ENCODE results near the gene MAML3. TPM values are rescaled to one million over a fixed set of nuclear protein-coding genes. Genes with fewer than 3 reads are reported as not detected.

The MAML3 gene
- total RNA-seq, 5 donors from 2014 or later (not counting 1 experiment from before 2014, with no cell fraction given): 2.0 to 3.4 (median 2.7) TPM

DNA sequence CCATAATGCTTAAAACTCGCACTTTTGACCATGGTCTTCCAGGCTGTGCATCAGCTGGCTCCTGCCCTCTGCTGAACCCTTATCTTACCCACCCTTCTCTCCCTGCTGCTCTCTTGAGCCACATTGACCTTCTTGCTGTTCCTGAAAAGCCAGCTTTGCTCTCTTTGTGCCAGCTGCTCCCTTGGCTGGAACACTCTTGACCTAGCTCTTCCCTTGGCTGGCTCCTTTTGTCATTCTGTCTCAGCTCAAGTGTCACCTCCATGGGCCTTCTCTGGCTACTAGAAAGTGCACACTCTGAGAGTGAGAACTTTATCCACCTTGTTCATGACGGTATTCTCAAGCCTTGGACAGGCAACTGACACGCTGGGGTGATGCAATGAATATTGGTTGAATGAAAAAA, 376.2 kb downstream of the MAML3 start:
- Mint-ChIP-seq H3K4me3 (no peak overlapping the region), H3K36me3 (no peaks in the 10 kb centered on the region), H3K27me3 (no peaks in the 10 kb centered on the region), H3K27ac (no peak overlapping the region), H3K4me1 (no peaks in the 10 kb centered on the region), H3K9me3 (no peaks in the 10 kb centered on the region)
- ATAC-seq (replicated peaks in 1 of 4) (no peak), DNase-seq (no peak)
- Histone ChIP-seq H3K27ac (ENCODE audit: low read length) (no peak overlapping the region), H3K9me3 (no peaks in the 10 kb centered on the region), H3K4me1 (ENCODE audit: control insufficient read depth in 1 of 2, extremely low read depth in 1 of 2, insufficient read depth in 2 of 2, low read length in 2 of 2) (no peaks in the 10 kb centered on the region), H3K36me3 (ENCODE audit: control insufficient read depth in 2 of 2, extremely low read depth in 1 of 2, insufficient read depth in 1 of 2, low read length in 1 of 2) (no peaks in the 10 kb centered on the region), H3K4me3 (ENCODE audit: control insufficient read depth in 1 of 2, extremely low read depth in 1 of 2, low read length in 1 of 2) (no peak overlapping the region), H3K27me3 (replicated peaks in 1 of 2; ENCODE audit: control insufficient read depth in 2 of 2, extremely low read depth in 1 of 2, insufficient read depth in 2 of 2, low read length in 1 of 2) (no peaks in the 10 kb centered on the region)
- ChIA-PET POLR2A (no interaction called here), CTCF (no interaction called here)
- 83% methylated on average over 3 of the region's 3 CpGs for WGBS (ENCODE audit: insufficient coverage)

GRCh38 chr4:139776235-139776634, 377.7 kb downstream of the MAML3 start:
- Mint-ChIP-seq H3K27ac (no peak overlapping the region), H3K4me1 (no peaks in the 10 kb centered on the region), H3K9me3 (no peaks in the 10 kb centered on the region), H3K4me3 (no peak overlapping the region), H3K27me3 (no peaks in the 10 kb centered on the region), H3K36me3 (no peaks in the 10 kb centered on the region)
- CTCF ChIA-PET: no interaction called here
- no peaks in the 10 kb centered on the region for H3K27me3 ChIP-seq (replicated peaks in 1 of 2; ENCODE audit: control insufficient read depth in 2 of 2, extremely low read depth in 1 of 2, insufficient read depth in 2 of 2, low read length in 1 of 2)
- POLR2A ChIA-PET: no interaction called here
- no peaks in the 10 kb centered on the region for H3K9me3 ChIP-seq
- WGBS (ENCODE audit: insufficient coverage): 100% methylated on average over 1 of the region's 4 CpGs
- H3K4me1 ChIP-seq (ENCODE audit: control insufficient read depth in 1 of 2, extremely low read depth in 1 of 2, insufficient read depth in 2 of 2, low read length in 2 of 2): no peaks in the 10 kb centered on the region
- H3K4me3 ChIP-seq (ENCODE audit: control insufficient read depth in 1 of 2, extremely low read depth in 1 of 2, low read length in 1 of 2): no peak overlapping the region
- H3K36me3 ChIP-seq (ENCODE audit: control insufficient read depth in 2 of 2, extremely low read depth in 1 of 2, insufficient read depth in 1 of 2, low read length in 1 of 2): no peaks in the 10 kb centered on the region
- no peak for DNase-seq
- ATAC-seq (replicated peaks in 1 of 4): no peak
- H3K27ac ChIP-seq (ENCODE audit: low read length): no peak overlapping the region

GRCh38 chr4:139774759-139775487, 379.1 kb downstream of the MAML3 start:
- H3K27me3 Mint-ChIP-seq: no peaks in the 10 kb centered on the region
- POLR2A ChIA-PET: no interaction called here

GRCh38 chr4:139773560-139774318, 380.2 kb downstream of the MAML3 start:
- H3K4me1 Mint-ChIP-seq: no peaks in the 10 kb centered on the region
- H3K4me3 Mint-ChIP-seq: no peak overlapping the region
- ChIA-PET CTCF (no interaction called here), POLR2A (interaction anchor here in 1 of 2 donors (0.6 kb wide), 1 partner anchor 1375 kb away, joined by 3 read pairs; no protein-coding TSS in a partner anchor)
- H3K4me1 ChIP-seq (ENCODE audit: control insufficient read depth in 1 of 2, extremely low read depth in 1 of 2, insufficient read depth in 2 of 2, low read length in 2 of 2): no peaks in the 10 kb centered on the region
- no peak overlapping the region for H3K4me3 ChIP-seq (ENCODE audit: control insufficient read depth in 1 of 2, extremely low read depth in 1 of 2, low read length in 1 of 2)
- no peak overlapping the region for H3K27ac ChIP-seq (ENCODE audit: low read length)
- H3K36me3 ChIP-seq (ENCODE audit: control insufficient read depth in 2 of 2, extremely low read depth in 1 of 2, insufficient read depth in 1 of 2, low read length in 1 of 2): no peaks in the 10 kb centered on the region
- 58% methylated on average over 2 of the region's 6 CpGs for WGBS (ENCODE audit: insufficient coverage)
- H3K9me3 Mint-ChIP-seq: no peaks in the 10 kb centered on the region
- H3K27me3 ChIP-seq (replicated peaks in 1 of 2; ENCODE audit: control insufficient read depth in 2 of 2, extremely low read depth in 1 of 2, insufficient read depth in 2 of 2, low read length in 1 of 2): no peaks in the 10 kb centered on the region
- DNase-seq: no peak
- peaks cover 0 to under 1% of the 10 kb centered on the region in 2 donors for H3K27me3 Mint-ChIP-seq
- H3K36me3 Mint-ChIP-seq: no peaks in the 10 kb centered on the region
- no peak overlapping the region for H3K27ac Mint-ChIP-seq
- no peak for ATAC-seq (replicated peaks in 1 of 4)
- H3K9me3 ChIP-seq: no peaks in the 10 kb centered on the region

More at GRCh38 chr4:139774759-139775487, 379.1 kb downstream of the MAML3 start:
- no peaks in the 10 kb centered on the region for H3K9me3 Mint-ChIP-seq
- Histone ChIP-seq H3K27me3 (replicated peaks in 1 of 2; ENCODE audit: control insufficient read depth in 2 of 2, extremely low read depth in 1 of 2, insufficient read depth in 2 of 2, low read length in 1 of 2) (no peaks in the 10 kb centered on the region), H3K4me1 (ENCODE audit: control insufficient read depth in 1 of 2, extremely low read depth in 1 of 2, insufficient read depth in 2 of 2, low read length in 2 of 2) (no peaks in the 10 kb centered on the region), H3K9me3 (no peaks in the 10 kb centered on the region), H3K4me3 (ENCODE audit: control insufficient read depth in 1 of 2, extremely low read depth in 1 of 2, low read length in 1 of 2) (no peak overlapping the region), H3K27ac (ENCODE audit: low read length) (no peak overlapping the region), H3K36me3 (ENCODE audit: control insufficient read depth in 2 of 2, extremely low read depth in 1 of 2, insufficient read depth in 1 of 2, low read length in 1 of 2) (no peaks in the 10 kb centered on the region)
- no peak overlapping the region for H3K27ac Mint-ChIP-seq
- CTCF ChIA-PET: interaction anchor here in 1 of 2 donors (0.6 kb wide), 1 partner anchor 118 kb away, joined by 3 read pairs; no protein-coding TSS in a partner anchor
- no peak overlapping the region for H3K4me3 Mint-ChIP-seq
- no CpG with 5 or more reads among the region's 6 CpGs for WGBS (ENCODE audit: insufficient coverage)
- ATAC-seq (replicated peaks in 1 of 4) (no peak), DNase-seq (no peak)
- no peaks in the 10 kb centered on the region for H3K36me3 Mint-ChIP-seq
- H3K4me1 Mint-ChIP-seq: no peaks in the 10 kb centered on the region

- Histone ChIP-seq H3K4me1 (ENCODE audit: control insufficient read depth in 1 of 2, extremely low read depth in 1 of 2, insufficient read depth in 2 of 2, low read length in 2 of 2) (no peaks in the 10 kb centered on the region), H3K4me3 (ENCODE audit: control insufficient read depth in 1 of 2, extremely low read depth in 1 of 2, low read length in 1 of 2) (no peak overlapping the region), H3K36me3 (ENCODE audit: control insufficient read depth in 2 of 2, extremely low read depth in 1 of 2, insufficient read depth in 1 of 2, low read length in 1 of 2) (no peaks in the 10 kb centered on the region), H3K27ac (ENCODE audit: low read length) (no peak overlapping the region), H3K9me3 (no peaks in the 10 kb centered on the region), H3K27me3 (replicated peaks in 1 of 2; ENCODE audit: control insufficient read depth in 2 of 2, extremely low read depth in 1 of 2, insufficient read depth in 2 of 2, low read length in 1 of 2) (no peaks in the 10 kb centered on the region)
- WGBS (ENCODE audit: insufficient coverage): 92% methylated on average over 2 of the region's 4 CpGs
- Mint-ChIP-seq H3K27me3 (peaks cover 0 to 3% of the 10 kb centered on the region in 2 donors), H3K4me1 (no peaks in the 10 kb centered on the region), H3K4me3 (no peak overlapping the region), H3K9me3 (no peaks in the 10 kb centered on the region), H3K36me3 (no peaks in the 10 kb centered on the region), H3K27ac (no peak overlapping the region)
- CTCF ChIA-PET: no interaction called here
- DNase-seq: no peak
- POLR2A ChIA-PET: no interaction called here
- no peak for ATAC-seq (replicated peaks in 1 of 4)
Measured at GRCh38 chr4:139770361-139770760, 383.6 kb downstream of the MAML3 start.

GRCh38 chr4:139769364-139769763, 384.6 kb downstream of the MAML3 start:
- no peak overlapping the region for H3K4me3 Mint-ChIP-seq
- DNase-seq: no peak
- ChIA-PET POLR2A (no interaction called here), CTCF (interaction anchor here in 1 of 2 donors (0.6 kb wide), 1 partner anchor 102 kb away, joined by 3 read pairs; no protein-coding TSS in a partner anchor)
- no peaks in the 10 kb centered on the region for H3K4me1 ChIP-seq (ENCODE audit: control insufficient read depth in 1 of 2, extremely low read depth in 1 of 2, insufficient read depth in 2 of 2, low read length in 2 of 2)
- H3K4me3 ChIP-seq (ENCODE audit: control insufficient read depth in 1 of 2, extremely low read depth in 1 of 2, low read length in 1 of 2): no peak overlapping the region
- ATAC-seq (replicated peaks in 1 of 4): no peak
- H3K27me3 Mint-ChIP-seq: peaks cover 0 to 3% of the 10 kb centered on the region in 2 donors
- H3K27ac Mint-ChIP-seq: no peak overlapping the region
- H3K4me1 Mint-ChIP-seq: no peaks in the 10 kb centered on the region
- H3K36me3 Mint-ChIP-seq: no peaks in the 10 kb centered on the region
- H3K36me3 ChIP-seq (ENCODE audit: control insufficient read depth in 2 of 2, extremely low read depth in 1 of 2, insufficient read depth in 1 of 2, low read length in 1 of 2): no peaks in the 10 kb centered on the region
- H3K9me3 ChIP-seq: no peaks in the 10 kb centered on the region
- H3K9me3 Mint-ChIP-seq: no peaks in the 10 kb centered on the region
- WGBS (ENCODE audit: insufficient coverage): 60% methylated on average over 1 of the region's 4 CpGs
- no peak overlapping the region for H3K27ac ChIP-seq (ENCODE audit: low read length)
- no peaks in the 10 kb centered on the region for H3K27me3 ChIP-seq (replicated peaks in 1 of 2; ENCODE audit: control insufficient read depth in 2 of 2, extremely low read depth in 1 of 2, insufficient read depth in 2 of 2, low read length in 1 of 2)

Data from T-cell (primary cell).